OCI-LY7 (cell line): ENCODE results near the gene ENOX2.

Experiments used
- CTCF ChIP-seq: fragments of 200-600 bp; sonication (generic); conservative IDR thresholded peaks from 2 replicates; pipeline ENCODE4 v1.5.1; 2014; ENCODE audit warnings: mild to moderate bottlenecking, antibody characterized with exemption, low read length, moderate library complexity, mixed read lengths
- EZH2phosphoT487 ChIP-seq: fragments of 200-600 bp; sonication (generic); IDR thresholded peaks from 2 replicates; pipeline ENCODE4 v1.6.1; 2018; ENCODE audit warnings: low read depth, borderline replicate concordance, mild to moderate bottlenecking, mixed run types, antibody characterized with exemption, low read length, moderate library complexity, mixed read lengths

GRCh38 chrX:130645955-130646583, 256.9 kb downstream of the ENOX2 start:
- TF ChIP-seq CTCF (no peak), EZH2phosphoT487 (no peak)
